ENCODE measurements around the gene PIGQ. TPM values are rescaled to one million over a fixed set of nuclear protein-coding genes. Genes with fewer than 3 reads are reported as not detected.

Gene PIGQ
- total and polyA plus RNA-seq, 9 donors = 4.3 to 47.7 (median 39.5) TPM

DNA sequence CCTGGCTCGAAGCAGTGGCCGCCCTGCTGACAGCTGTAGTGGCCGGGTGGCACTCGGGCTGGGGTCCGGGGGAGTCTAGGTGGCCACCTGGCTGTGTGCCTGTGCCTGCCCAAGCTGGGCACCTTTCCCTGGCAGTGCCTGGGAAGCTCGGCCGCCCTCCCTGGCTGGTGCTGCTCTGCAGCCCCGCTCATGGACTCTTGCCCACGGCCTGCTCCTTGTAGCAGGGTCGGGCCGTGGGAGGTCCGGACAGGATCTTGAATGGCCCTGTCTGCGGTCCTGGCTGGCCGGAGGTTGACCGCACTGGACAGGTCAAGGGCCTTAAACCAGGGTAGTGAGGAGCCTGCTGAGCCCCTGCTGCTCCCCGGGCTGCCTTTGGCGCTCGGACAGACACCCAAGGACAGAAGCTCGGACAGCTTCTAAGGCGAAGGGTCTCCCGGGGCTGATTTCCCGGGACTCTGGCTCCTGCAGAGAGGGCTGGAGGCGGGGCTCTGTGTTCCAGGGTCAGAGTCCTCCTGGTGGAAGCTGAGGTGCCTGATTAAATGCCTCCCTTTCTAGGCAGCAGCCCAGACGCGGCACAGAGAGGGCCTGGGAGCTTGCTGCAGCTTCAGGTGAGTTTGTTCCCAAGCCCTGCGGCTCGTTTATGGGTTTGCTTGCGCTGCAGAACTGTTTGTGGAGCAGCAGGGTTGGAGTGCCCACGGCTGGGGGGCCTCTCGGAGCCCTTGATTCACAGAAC, 36.2 kb upstream of the PIGQ start:
- H3K36me3 ChIP-seq = no peaks in the 10 kb centered on the region
- no peak overlapping the region for H3K27ac ChIP-seq
- TF ChIP-seq, protein P1, sequence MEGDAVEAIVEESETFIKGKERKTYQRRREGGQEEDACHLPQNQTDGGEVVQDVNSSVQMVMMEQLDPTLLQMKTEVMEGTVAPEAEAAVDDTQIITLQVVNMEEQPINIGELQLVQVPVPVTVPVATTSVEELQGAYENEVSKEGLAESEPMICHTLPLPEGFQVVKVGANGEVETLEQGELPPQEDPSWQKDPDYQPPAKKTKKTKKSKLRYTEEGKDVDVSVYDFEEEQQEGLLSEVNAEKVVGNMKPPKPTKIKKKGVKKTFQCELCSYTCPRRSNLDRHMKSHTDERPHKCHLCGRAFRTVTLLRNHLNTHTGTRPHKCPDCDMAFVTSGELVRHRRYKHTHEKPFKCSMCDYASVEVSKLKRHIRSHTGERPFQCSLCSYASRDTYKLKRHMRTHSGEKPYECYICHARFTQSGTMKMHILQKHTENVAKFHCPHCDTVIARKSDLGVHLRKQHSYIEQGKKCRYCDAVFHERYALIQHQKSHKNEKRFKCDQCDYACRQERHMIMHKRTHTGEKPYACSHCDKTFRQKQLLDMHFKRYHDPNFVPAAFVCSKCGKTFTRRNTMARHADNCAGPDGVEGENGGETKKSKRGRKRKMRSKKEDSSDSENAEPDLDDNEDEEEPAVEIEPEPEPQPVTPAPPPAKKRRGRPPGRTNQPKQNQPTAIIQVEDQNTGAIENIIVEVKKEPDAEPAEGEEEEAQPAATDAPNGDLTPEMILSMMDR (IDR thresholded peaks at IDR 0.05) = no peak
- TF ChIP-seq POLR2A (IDR thresholded peaks at IDR 0.05) = no peak
- no peak for TF ChIP-seq EP300 (IDR thresholded peaks at IDR 0.05)

DNA sequence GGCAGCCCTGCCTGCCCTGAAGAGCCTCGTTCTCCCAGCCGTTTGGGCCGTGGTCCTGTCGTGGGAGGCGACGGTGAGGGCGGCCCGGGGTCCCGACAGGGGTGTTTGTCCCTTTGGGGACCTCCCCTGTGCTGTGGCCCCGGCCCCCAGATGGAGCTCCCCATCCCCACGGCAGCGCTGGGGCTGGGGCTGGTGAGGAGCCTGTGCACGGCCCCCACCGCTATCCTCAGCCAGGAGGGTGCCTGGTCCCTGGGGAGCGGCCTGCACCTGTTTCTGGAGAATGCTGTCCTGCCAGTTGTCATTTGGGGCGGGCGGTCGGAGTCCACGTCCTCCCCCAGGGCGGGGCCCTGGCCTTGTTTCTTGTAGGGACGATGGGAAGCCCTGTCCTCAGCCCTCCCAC, 35.6 kb upstream of the PIGQ start:
- intact Hi-C loops (cut with DNase I) = no loop called here
- DNase-seq = no peak
- no peaks in the 10 kb centered on the region for H3K27me3 ChIP-seq
- TF ChIP-seq EP300 (IDR thresholded peaks at IDR 0.05) (no peak), POLR2A (IDR thresholded peaks at IDR 0.05) (no peak)
- TF ChIP-seq, protein P1 (IDR thresholded peaks at IDR 0.05) = no peak
- no peak overlapping the region for H3K4me3 ChIP-seq
- H3K27ac ChIP-seq = no peak overlapping the region
- H3K9me3 ChIP-seq = no peaks in the 10 kb centered on the region
- H3K36me3 ChIP-seq = no peaks in the 10 kb centered on the region
- WGBS, 3 donors = 63 to 70% (median 64%) methylated on average over 16 to 21 of the region's 21 CpGs
- H3K4me1 ChIP-seq (ENCODE audit: insufficient read depth) = peaks cover 14% of the 10 kb centered on the region

More for the DNA sequence above, 36.2 kb upstream of the PIGQ start:
- H3K9me3 ChIP-seq = no peaks in the 10 kb centered on the region
- peaks cover 19% of the 10 kb centered on the region for H3K4me1 ChIP-seq (ENCODE audit: insufficient read depth)
- intact Hi-C loops (cut with DNase I) = no loop called here
- peak in 2 of 5 donors; percentile 36 to 67 for DNase-seq
- H3K27me3 ChIP-seq = no peaks in the 10 kb centered on the region
- no peak overlapping the region for H3K4me3 ChIP-seq
- WGBS, 3 donors = 28 to 41% (median 35%) methylated on average over 26 to 30 of the region's 30 CpGs

DNA sequence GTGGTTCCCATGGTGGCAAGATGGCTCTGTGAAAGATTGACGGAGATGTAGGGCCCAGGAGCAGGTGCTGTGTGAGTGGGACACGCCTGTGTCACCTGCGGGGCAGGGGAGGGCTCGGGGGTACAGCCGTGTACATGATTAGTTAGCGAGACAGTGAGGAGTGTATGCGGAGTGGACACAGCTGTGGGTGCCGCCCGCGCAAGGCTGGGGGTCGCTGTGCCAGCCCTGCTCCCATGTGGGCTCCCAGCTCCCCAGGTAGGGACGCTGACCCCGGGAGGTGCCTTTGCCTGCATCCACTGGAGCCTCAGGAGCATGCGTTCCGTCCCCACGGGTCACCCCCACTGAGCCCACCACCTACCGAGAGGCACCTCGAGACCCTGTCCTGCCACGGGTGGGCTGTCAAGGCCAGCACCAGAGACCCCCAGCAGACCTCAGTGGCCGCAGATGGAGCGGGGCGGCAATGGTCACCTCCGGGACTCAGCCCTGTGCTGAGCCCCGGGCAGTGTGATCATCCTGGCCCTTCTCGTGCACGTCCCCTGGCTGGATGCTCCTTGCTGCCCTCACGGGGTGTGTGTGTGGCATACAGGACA, 34.8 kb upstream of the PIGQ start:
- WGBS, 3 donors = 91 to 92% (median 91%) methylated on average over 26 to 27 of the region's 27 CpGs
- H3K36me3 ChIP-seq = no peaks in the 10 kb centered on the region

DNA sequence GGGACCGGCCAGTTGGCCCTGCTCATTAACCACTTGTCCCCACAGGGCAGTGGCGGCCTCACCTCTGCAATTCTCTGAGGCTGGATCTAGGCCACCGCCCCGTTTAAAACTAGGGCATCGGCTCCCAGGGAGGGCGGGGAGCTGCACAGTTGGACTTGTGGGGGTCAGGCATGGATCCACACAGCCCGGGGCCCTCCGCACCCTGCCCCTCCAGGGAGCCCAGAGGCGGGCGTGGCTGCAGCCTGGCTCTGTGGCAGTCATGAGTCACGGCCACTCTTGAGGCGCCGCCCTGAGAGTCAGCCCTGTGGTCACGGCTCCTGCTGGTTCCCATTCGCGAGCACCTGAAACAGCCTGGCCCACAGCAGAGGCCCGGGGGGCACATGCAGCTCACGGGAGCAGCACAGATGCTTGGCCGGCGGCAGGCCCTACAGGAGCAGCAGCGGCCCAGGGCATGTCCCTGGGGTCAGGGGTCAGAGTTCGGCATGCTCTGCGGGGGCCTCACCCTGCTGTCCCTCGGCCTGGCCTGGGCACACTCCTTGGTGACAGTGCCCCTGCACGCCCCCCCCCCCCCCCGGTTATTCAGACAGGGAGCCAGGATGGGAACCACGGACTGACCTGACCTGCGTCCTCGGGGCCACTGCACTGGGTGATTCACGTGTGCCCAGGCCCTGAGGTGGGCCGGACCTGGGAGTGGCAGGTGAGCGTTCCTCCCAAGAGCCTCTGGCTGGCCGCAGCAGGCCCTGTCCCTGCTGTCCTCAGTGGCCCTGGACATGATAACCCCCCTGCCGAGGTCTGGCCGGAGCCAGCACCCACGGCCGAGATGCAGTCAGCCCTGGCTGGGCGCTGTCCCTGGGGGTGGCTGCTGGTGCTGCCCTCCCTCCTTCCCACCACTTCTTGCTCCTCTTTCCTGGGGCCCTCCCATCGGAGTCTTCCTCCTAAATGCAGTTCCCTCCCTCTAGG, 34.0 kb upstream of the PIGQ start:
- Histone ChIP-seq H3K4me3 (no peak overlapping the region), H3K27me3 (no peaks in the 10 kb centered on the region), H3K9me3 (no peaks in the 10 kb centered on the region), H3K36me3 (no peaks in the 10 kb centered on the region), H3K27ac (no peak overlapping the region), H3K4me1 (ENCODE audit: insufficient read depth) (peaks cover 7% of the 10 kb centered on the region)
- no peak for DNase-seq
- intact Hi-C loops (cut with DNase I) = no loop called here
- no peak for TF ChIP-seq EP300 (IDR thresholded peaks at IDR 0.05)
- TF ChIP-seq POLR2A (IDR thresholded peaks at IDR 0.05) = no peak
- TF ChIP-seq, protein P1 (IDR thresholded peaks at IDR 0.05) = no peak
- WGBS, 3 donors = 88 to 92% (median 89%) methylated on average over 17 to 39 of the region's 39 CpGs

More for the DNA sequence above, 34.8 kb upstream of the PIGQ start:
- Histone ChIP-seq H3K27ac (no peak overlapping the region), H3K9me3 (no peaks in the 10 kb centered on the region), H3K27me3 (no peaks in the 10 kb centered on the region), H3K4me3 (no peak overlapping the region), H3K4me1 (ENCODE audit: insufficient read depth) (peaks cover 7% of the 10 kb centered on the region)
- intact Hi-C loops (cut with DNase I) = no loop called here
- TF ChIP-seq POLR2A (IDR thresholded peaks at IDR 0.05) (no peak), EP300 (IDR thresholded peaks at IDR 0.05) (no peak)
- TF ChIP-seq, protein P1 (IDR thresholded peaks at IDR 0.05) = no peak
- no peak for DNase-seq

All from ovary (tissue), 9 donors.